GM18520 (cell line): Measurements from ENCODE around the gene ANKRD6.

Experiments
- ATAC-seq: cut with Tn5 transposase; IDR thresholded peaks from one replicate; pipeline ENCODE4 v1.9.1; 2021; ENCODE audit not compliant: unreplicated experiment

Gene ANKRD6

GRCh38 chr6:89682991-89683390, 250.0 kb downstream of the ANKRD6 start:
- no peak for ATAC-seq
